Mucosa of descending colon (tissue), 3 donors: ENCODE measurements around the gene GIGYF2. TPM values are rescaled to one million over a fixed set of nuclear protein-coding genes. Genes with fewer than 3 reads are reported as not detected.

Experiments used
- ATAC-seq: fragments of 200-7000 bp; cut with Tn5 transposase; one replicate; pipeline ENCODE4 v1.9.1; 2020; ENCODE audit warnings: mild to moderate bottlenecking, moderate library complexity
- DNase-seq, 3 donors: peaks; one replicate each; pipeline ENCODE4 v3.0.0-alpha.2; 2020
- H3K36me3 ChIP-seq: fragments of 200-600 bp; one replicate; pipeline ENCODE4 v1.8.0; 2021; ENCODE audit warnings: low read depth, mild to moderate bottlenecking
- H3K4me1 ChIP-seq: fragments of 200-600 bp; one replicate; pipeline ENCODE4 v1.8.0; 2021; ENCODE audit warnings: low read depth, mild to moderate bottlenecking
- H3K4me3 ChIP-seq: fragments of 200-600 bp; one replicate; pipeline ENCODE4 v1.8.0; 2021; ENCODE audit warnings: mild to moderate bottlenecking
- H3K9me3 ChIP-seq: fragments of 200-600 bp; one replicate; pipeline ENCODE4 v1.8.0; 2021; ENCODE audit warnings: mild to moderate bottlenecking
- intact Hi-C, 2 donors: fragments of 100-400 bp; cut with DNase I in 1 of 2; cut with micrococcal nuclease in 1 of 2; formaldehyde crosslinking; loops; one replicate each; pipeline versions ENCODE4 v1.11.0 to v1.11.1; 2022; cut with DNase I, micrococcal nuclease
- total RNA-seq, 3 donors: library from RNA; stranded (reverse); fragmentation: NEBNext Ultra II Directional in 2 of 3; extraction: Animal tissue kit (Norgen Biotek cat#: 25700) in 2 of 3; gene quantifications; one replicate each; pipeline versions ENCODE4 v1.2.1 to v1.2.4, GENCODE V29; 2021 to 2023
- TF ChIP-seq, protein P1 (sequence below): fragments of 200-600 bp; IDR thresholded peaks from one replicate; pipeline ENCODE4 v1.8.0; 2022; ENCODE audit warnings: antibody characterized with exemption, mild to moderate bottlenecking
- donor health status: DM: no; HTN: no; CAD: no; lungs with moderate emphysema.
- donor health status: DM: no; HTN: no; CAD: no.
- donor health status: DM: no; HTN: yes; CAD: no.

GIGYF2 gene
- total RNA-seq, 3 donors from 2014 or later: 57.8 to 82.1 (median 74.8) TPM

DNA sequence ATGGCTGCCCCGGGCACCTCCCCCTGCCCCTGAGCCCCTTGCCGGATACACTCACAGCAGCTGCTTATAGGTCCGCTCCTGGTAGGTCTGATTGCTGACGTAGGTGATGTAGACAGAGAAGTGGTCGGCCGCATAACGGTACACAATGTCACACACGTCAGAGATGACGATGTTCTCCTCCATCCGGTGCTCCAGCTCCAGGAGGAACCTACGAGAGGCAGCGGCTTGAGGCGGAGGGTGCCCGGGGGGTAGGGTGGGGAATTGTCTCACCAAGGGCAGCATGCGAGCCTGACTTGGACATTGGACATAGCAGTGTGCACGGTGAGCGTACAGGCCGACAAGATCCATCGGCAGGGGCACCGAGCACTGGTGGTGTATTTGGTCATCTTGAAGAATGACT, 195.7 kb downstream of the GIGYF2 start:
- no peak for ATAC-seq
- no peak overlapping the region for H3K4me3 ChIP-seq
- TF ChIP-seq, protein P1, sequence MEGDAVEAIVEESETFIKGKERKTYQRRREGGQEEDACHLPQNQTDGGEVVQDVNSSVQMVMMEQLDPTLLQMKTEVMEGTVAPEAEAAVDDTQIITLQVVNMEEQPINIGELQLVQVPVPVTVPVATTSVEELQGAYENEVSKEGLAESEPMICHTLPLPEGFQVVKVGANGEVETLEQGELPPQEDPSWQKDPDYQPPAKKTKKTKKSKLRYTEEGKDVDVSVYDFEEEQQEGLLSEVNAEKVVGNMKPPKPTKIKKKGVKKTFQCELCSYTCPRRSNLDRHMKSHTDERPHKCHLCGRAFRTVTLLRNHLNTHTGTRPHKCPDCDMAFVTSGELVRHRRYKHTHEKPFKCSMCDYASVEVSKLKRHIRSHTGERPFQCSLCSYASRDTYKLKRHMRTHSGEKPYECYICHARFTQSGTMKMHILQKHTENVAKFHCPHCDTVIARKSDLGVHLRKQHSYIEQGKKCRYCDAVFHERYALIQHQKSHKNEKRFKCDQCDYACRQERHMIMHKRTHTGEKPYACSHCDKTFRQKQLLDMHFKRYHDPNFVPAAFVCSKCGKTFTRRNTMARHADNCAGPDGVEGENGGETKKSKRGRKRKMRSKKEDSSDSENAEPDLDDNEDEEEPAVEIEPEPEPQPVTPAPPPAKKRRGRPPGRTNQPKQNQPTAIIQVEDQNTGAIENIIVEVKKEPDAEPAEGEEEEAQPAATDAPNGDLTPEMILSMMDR: no peak
- no peaks in the 10 kb centered on the region for H3K36me3 ChIP-seq
- no peaks in the 10 kb centered on the region for H3K9me3 ChIP-seq
- intact Hi-C loops: no loop called here
- no peak for DNase-seq
- no peaks in the 10 kb centered on the region for H3K4me1 ChIP-seq

DNA sequence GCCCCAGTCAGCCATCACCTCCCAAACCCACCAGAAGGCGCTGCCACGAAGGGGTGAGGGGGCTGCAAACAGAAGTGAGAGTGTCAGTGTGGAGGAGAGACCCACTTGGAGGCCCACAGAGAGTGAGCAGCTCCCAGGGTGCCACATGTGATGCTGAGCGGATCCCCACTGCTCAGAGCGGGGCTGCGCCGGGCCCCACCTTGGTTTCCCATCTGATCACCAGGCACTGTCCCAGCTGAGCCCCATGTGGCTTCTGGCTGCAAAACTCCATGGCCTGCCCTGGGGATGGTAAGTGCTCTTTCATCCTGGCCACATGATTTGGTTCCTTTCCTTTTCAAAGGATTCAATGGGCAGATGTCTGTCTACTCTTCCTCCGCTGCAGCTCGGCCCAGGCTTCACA, 196.7 kb downstream of the GIGYF2 start:
- DNase-seq (peak in 1 of 3 donors; percentile 38), ATAC-seq (no peak)
- Histone ChIP-seq H3K4me1 (no peaks in the 10 kb centered on the region), H3K36me3 (no peaks in the 10 kb centered on the region), H3K4me3 (no peak overlapping the region), H3K9me3 (no peaks in the 10 kb centered on the region)
- TF ChIP-seq, protein P1: no peak
- intact Hi-C loops: no loop called here

DNA sequence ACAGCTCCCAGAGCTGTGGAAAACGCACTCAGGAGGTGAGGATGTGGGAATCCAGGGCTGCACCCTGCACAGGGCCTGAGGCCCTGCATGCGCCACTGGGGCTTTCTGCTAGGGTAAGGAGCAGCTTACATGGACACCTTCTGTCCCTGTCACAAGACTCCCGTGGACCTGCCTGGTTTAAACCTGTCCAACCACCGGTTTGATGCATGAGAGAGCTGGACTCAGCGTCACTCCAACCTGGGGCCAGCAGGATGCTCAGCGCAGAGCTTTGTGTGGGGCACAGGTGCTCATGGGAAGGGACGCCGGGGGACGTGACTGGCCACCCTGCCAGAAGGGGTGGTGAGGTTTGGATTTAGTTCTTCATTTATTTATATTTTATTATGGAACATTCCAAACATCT, 197.1 kb downstream of the GIGYF2 start:
- intact Hi-C loops: no loop called here
- TF ChIP-seq, protein P1: no peak
- Histone ChIP-seq H3K9me3 (no peaks in the 10 kb centered on the region), H3K4me1 (no peaks in the 10 kb centered on the region), H3K4me3 (no peak overlapping the region), H3K36me3 (no peaks in the 10 kb centered on the region)
- peak in 1 of 3 donors; percentile 31 for DNase-seq
- ATAC-seq: no peak

DNA sequence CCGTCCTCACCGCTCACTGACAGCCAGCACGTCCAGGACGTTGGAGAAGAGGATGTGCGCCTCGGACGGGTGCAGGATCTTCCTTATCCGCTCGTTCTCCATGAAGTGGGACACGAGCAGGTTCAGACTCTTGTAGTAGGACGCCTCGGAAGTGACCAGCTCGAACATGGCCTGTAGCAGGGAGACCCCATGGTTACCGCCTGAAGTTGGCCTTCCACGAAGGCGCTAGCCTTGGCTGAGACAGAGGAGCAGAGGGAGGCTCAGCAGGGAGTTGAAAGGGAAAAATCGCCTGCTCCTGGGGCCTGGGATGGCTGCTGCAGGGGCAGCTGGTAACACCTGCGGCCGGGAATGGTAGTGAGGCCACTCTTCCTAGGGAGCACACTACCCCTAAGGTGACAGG, 197.6 kb downstream of the GIGYF2 start:
- Histone ChIP-seq H3K4me1 (no peaks in the 10 kb centered on the region), H3K36me3 (no peaks in the 10 kb centered on the region), H3K9me3 (no peaks in the 10 kb centered on the region), H3K4me3 (no peak overlapping the region)
- TF ChIP-seq, protein P1: no peak
- DNase-seq (peak in 1 of 3 donors; percentile 23), ATAC-seq (no peak)
- intact Hi-C loops: no loop called here

DNA sequence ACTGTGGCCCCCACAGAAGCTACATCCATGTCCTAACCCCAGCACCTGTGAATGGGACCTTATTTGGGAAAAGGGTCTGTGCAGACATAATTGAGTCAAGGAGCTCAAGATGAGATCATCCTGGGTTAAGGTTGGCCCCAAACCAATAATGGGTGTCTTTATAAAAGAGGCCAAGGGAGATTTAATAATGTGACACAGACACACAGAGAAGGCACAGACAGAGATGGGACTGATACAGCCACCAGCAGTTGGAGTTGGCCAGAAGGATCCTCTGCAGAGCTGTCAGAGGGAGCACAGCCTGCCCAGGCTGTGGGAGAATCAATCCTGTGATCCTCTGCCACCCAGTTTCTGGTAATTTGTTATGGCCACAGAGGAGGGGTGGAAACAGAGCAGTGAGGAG, 199.0 kb downstream of the GIGYF2 start:
- Histone ChIP-seq H3K36me3 (no peaks in the 10 kb centered on the region), H3K4me1 (no peaks in the 10 kb centered on the region), H3K9me3 (no peaks in the 10 kb centered on the region), H3K4me3 (no peak overlapping the region)
- intact Hi-C loops: no loop called here
- TF ChIP-seq, protein P1: no peak
- DNase-seq (peak in 1 of 3 donors; percentile 3), ATAC-seq (no peak)
